HepG2 (cell line): ENCODE data around the gene RANGRF. TPM values are rescaled to one million over a fixed set of nuclear protein-coding genes. Genes with fewer than 3 reads are reported as not detected.
A peak's percentile ranks its signal among the peaks of the same experiment; 100 is the strongest.

Experiments used
- ATAC-seq: fragments of 200-7000 bp; cut with Tn5 transposase; 3 replicates; pipeline ENCODE4 v1.9.1; 2020; ENCODE audit warnings: mild to moderate bottlenecking, moderate library complexity
- BruUV-seq: library from RNA; stranded (reverse); fragments of 400-500 nt; replicated peaks from 2 replicates; lab custom pipeline; 2021; lab: Mats Ljungman, UMichigan
- CTCF ChIA-PET: fragments of 300-600 bp; formaldehyde crosslinking; extraction: SDS; loops from one replicate; lab custom pipeline; 2021; ENCODE audit warnings: low total read pairs, inconsistent platforms, low intra/inter-chr PET ratio; lab: Yijun Ruan, JAX
- POLR2A ChIA-PET: fragments of 350-600 bp; sonication (Branson Sonifier 250); formaldehyde crosslinking; loops from one replicate; lab custom pipeline; 2020; ENCODE audit warnings: antibody characterized with exemption, inconsistent platforms; lab: Yijun Ruan, JAX
- DNase-seq: peaks from one replicate; pipeline ENCODE4 v3.0.0-alpha.2; 2015; ENCODE audit warnings: low spot score
- FAIRE-seq: peaks from 3 replicates; lab custom pipeline; 2011; peaks lifted over from hg19 to GRCh38; lab: Jason Lieb, UNC
- H2AFZ ChIP-seq: one replicate; pipeline ENCODE4 v1.6.1; 2011; ENCODE audit warnings: low read length, inconsistent platforms
- H3K27ac ChIP-seq: fragments of 300-600 bp; 3 replicates; pipeline ENCODE4 v1.8.0; 2011; ENCODE audit warnings: mixed run types, mild to moderate bottlenecking, mixed read lengths, low read length, inconsistent platforms; ENCODE audit not compliant: insufficient read depth; ENCODE audit errors: extremely low read length
- H3K27me3 ChIP-seq, 2 experiments: fragments of 200-600 bp in 1 of 2; 2 replicates in 1 of 2; 3 replicates in 1 of 2; pipeline versions ENCODE4 v1.6.0 to v1.8.0; 2011; ENCODE audit warnings: low read length in 2 of 2, mild to moderate bottlenecking in 2 of 2, moderate library complexity in 2 of 2, inconsistent platforms in 1 of 2; ENCODE audit not compliant: insufficient read depth in 2 of 2, control insufficient read depth in 1 of 2
- H3K36me3 ChIP-seq, 2 experiments: fragments of 200-600 bp in 1 of 2; replicated peaks in 1 of 2; 2 replicates in 1 of 2; 3 replicates in 1 of 2; pipeline versions ENCODE4 v1.5.1 to v1.8.0; 2011; ENCODE audit warnings: low read length in 2 of 2, inconsistent platforms in 1 of 2; ENCODE audit not compliant: insufficient read depth in 2 of 2, control insufficient read depth in 1 of 2
- H3K4me1 ChIP-seq: 2 replicates; pipeline ENCODE4 v1.5.1; 2012; ENCODE audit warnings: low read length, inconsistent platforms; ENCODE audit not compliant: insufficient read depth
- H3K4me2 ChIP-seq: 2 replicates; pipeline ENCODE4 v1.6.0; 2011; ENCODE audit warnings: low read depth, low read length, inconsistent platforms
- H3K4me3 ChIP-seq, 3 experiments: fragments of 200-600 bp in 1 of 3; sonication (generic), shearing (Covaris generic) in 1 of 3; replicated peaks in 1 of 3; 2 replicates each; pipeline ENCODE4 v1.5.1; 2011 to 2016; ENCODE audit warnings: low read length in 3 of 3, inconsistent platforms in 2 of 3, low read depth in 2 of 3, mild to moderate bottlenecking in 2 of 3, control low read depth in 1 of 3, mixed read lengths in 1 of 3; ENCODE audit not compliant: insufficient read depth in 1 of 3
- H3K79me2 ChIP-seq: one replicate; pipeline ENCODE4 v1.6.1; 2011; ENCODE audit warnings: low read length, inconsistent platforms; ENCODE audit not compliant: insufficient read depth
- H3K9ac ChIP-seq: 2 replicates; pipeline ENCODE4 v1.6.0; 2011; ENCODE audit warnings: mild to moderate bottlenecking, low read depth, low read length, inconsistent platforms; ENCODE audit not compliant: insufficient read depth
- H3K9me3 ChIP-seq: 2 replicates; pipeline ENCODE4 v1.5.1; 2012; ENCODE audit warnings: mild to moderate bottlenecking, low read length
- H4K20me1 ChIP-seq: 2 replicates; pipeline ENCODE4 v1.6.0; 2011; ENCODE audit warnings: inconsistent platforms, mild to moderate bottlenecking, low read length, moderate library complexity; ENCODE audit not compliant: insufficient read depth
- ARID4A ChIP-seq: sonication (generic); formaldehyde crosslinking; IDR thresholded peaks from 2 replicates; pipeline ENCODE4 v1.5.0; 2020; ENCODE audit warnings: mild to moderate bottlenecking, missing genetic modification reagents, borderline replicate concordance
- BRD4 ChIP-seq: sonication (generic); formaldehyde crosslinking; IDR thresholded peaks from 2 replicates; pipeline ENCODE4 v1.4.0; 2020; ENCODE audit warnings: missing genetic modification reagents
- HES4 ChIP-seq: sonication (generic); formaldehyde crosslinking; IDR thresholded peaks from 2 replicates; pipeline ENCODE4 v1.9.0; 2021; ENCODE audit warnings: mild to moderate bottlenecking, missing genetic modification reagents, borderline replicate concordance
- HOXA5 ChIP-seq: sonication (generic); formaldehyde crosslinking; IDR thresholded peaks from 2 replicates; pipeline ENCODE4 v1.4.0; 2020; ENCODE audit warnings: missing genetic modification reagents
- IRF1 ChIP-seq: sonication (generic); formaldehyde crosslinking; IDR thresholded peaks from 2 replicates; pipeline ENCODE4 v1.4.0; 2020; ENCODE audit warnings: low read depth, mild to moderate bottlenecking, missing genetic modification reagents
- KAT8 ChIP-seq: IDR thresholded peaks from 2 replicates; pipeline ENCODE4 v1.6.1; 2016; ENCODE audit warnings: missing genetic modification reagents, missing compliant biosample characterization
- MXI1 ChIP-seq: IDR thresholded peaks from 3 replicates; pipeline ENCODE4 v1.6.1; 2012; ENCODE audit warnings: low read depth, low read length, inconsistent platforms, borderline replicate concordance
- NFYB ChIP-seq: sonication (generic); formaldehyde crosslinking; IDR thresholded peaks from 2 replicates; pipeline ENCODE4 v1.4.0; 2020; ENCODE audit warnings: missing genetic modification reagents
- NONO ChIP-seq, 2 experiments: fragments of 450-650 bp in 1 of 2; sonication (generic) in 1 of 2; formaldehyde crosslinking in 1 of 2; IDR thresholded peaks in 1 of 2; conservative IDR thresholded peaks in 1 of 2; 2 replicates each; pipeline versions ENCODE4 v1.6.1 to v1.8.0; 2017 to 2022; ENCODE audit warnings: mild to moderate bottlenecking in 1 of 2, missing genetic modification reagents in 1 of 2, moderate library complexity in 1 of 2
- RBM22 ChIP-seq: fragments of 200-400 bp; formaldehyde crosslinking; optimal IDR thresholded peaks from 2 replicates; pipeline ENCODE3; 2017; ENCODE audit warnings: mild to moderate bottlenecking, low read length, moderate library complexity
- SMARCE1 ChIP-seq: fragments of 450-650 bp; IDR thresholded peaks from 2 replicates; pipeline ENCODE4 v1.6.1; 2017; ENCODE audit warnings: borderline replicate concordance
- SMYD3 ChIP-seq: sonication (generic); formaldehyde crosslinking; IDR thresholded peaks from 2 replicates; pipeline ENCODE4 v1.8.1; 2023; ENCODE audit warnings: mild to moderate bottlenecking, missing genetic modification reagents
- SP5 ChIP-seq: IDR thresholded peaks from 2 replicates; pipeline ENCODE4 v1.6.1; 2016; ENCODE audit warnings: low read depth, borderline replicate concordance
- TEF ChIP-seq: sonication (generic); formaldehyde crosslinking; IDR thresholded peaks from 2 replicates; pipeline ENCODE4 v1.5.0; 2020; ENCODE audit warnings: missing genetic modification reagents
- ZFP37 ChIP-seq: sonication (generic); formaldehyde crosslinking; IDR thresholded peaks from 2 replicates; pipeline ENCODE4 v1.4.0; 2020; ENCODE audit warnings: missing genetic modification reagents, borderline replicate concordance
- ZNF557 ChIP-seq: sonication (generic); formaldehyde crosslinking; IDR thresholded peaks from 2 replicates; pipeline ENCODE4 v1.4.0; 2020; ENCODE audit warnings: missing genetic modification reagents
- ZNF782 ChIP-seq: sonication (generic); formaldehyde crosslinking; IDR thresholded peaks from 2 replicates; pipeline ENCODE4 v1.4.0; 2020; ENCODE audit warnings: missing genetic modification reagents, mild to moderate bottlenecking, borderline replicate concordance
- ZSCAN25 ChIP-seq: sonication (generic); formaldehyde crosslinking; IDR thresholded peaks from 2 replicates; pipeline ENCODE4 v1.8.0; 2022; ENCODE audit warnings: mild to moderate bottlenecking, missing genetic modification reagents
- WGBS: methylation state at CpG from one replicate; pipeline ENCODE4 v1.1.6; 2017; ENCODE audit warnings: low lambda C conversion rate; 5-methylcytosine and 5-hydroxymethylcytosine counted together
- in situ Hi-C: cut with HindIII; loops from 2 replicates; pipeline ENCODE4 v1.10.0; 2017; ENCODE audit warnings: low pct_unique_long_range_greater_than_20kb; ENCODE audit not compliant: extremely low pct_ligation_motif_present
- intact Hi-C: fragments of 100-400 bp; cut with micrococcal nuclease; formaldehyde crosslinking; loops from one replicate; pipeline ENCODE4 v1.10.0; 2022; ENCODE audit not compliant: unreplicated experiment
- polyA plus RNA-seq, 8 experiments: library from polyadenylated mRNA; depleted of rRNA in 3 of 8; stranded (reverse) in 7 of 8; unstranded in 1 of 8; fragments of >200 nt; fragmentation: Illumina TruSeq in 4 of 8; extraction: Trizol in 4 of 8; gene quantifications; 2 replicates each; pipeline versions ENCODE4 v1.2.1 to v1.2.3, GENCODE V29; 2011 to 2016; ENCODE audit warnings: low read depth in 4 of 8, missing spikeins in 1 of 8, mixed read lengths in 1 of 8; ENCODE audit not compliant: insufficient read depth in 1 of 8
- total RNA-seq, 5 experiments: library from RNA; depleted of rRNA; stranded (reverse); fragments of >200 nt; fragmentation: Illumina TruSeq; extraction: Trizol; gene quantifications; 2 replicates each; pipeline ENCODE4 v1.2.3, GENCODE V29; 2016; ENCODE audit warnings: low read depth in 1 of 5

The RANGRF gene
- total and polyA plus RNA-seq, 2 of the 13 experiments (the other 11 are each of a cell fraction or from before 2014, with no cell fraction given): 18.6 to 40.7 TPM

GRCh38 chr17:8289103-8289397 is 580 bp downstream of the RANGRF start:
- ATAC-seq: no peak; the same call in 1 of the 3 replicates
- Histone ChIP-seq H3K4me3 (peak overlapping the region; percentile 76 to 86 (median 78)), H3K79me2 (peaks cover 3% of the 10 kb centered on the region), H3K27me3 (no peaks in the 10 kb centered on the region), H3K4me1 (peaks cover 62% of the 10 kb centered on the region), H3K4me2 (peak overlapping the region; percentile 90), H3K9me3 (no peaks in the 10 kb centered on the region), H3K36me3 (no peaks in the 10 kb centered on the region), H2AFZ (no peak overlapping the region), H4K20me1 (no peaks in the 10 kb centered on the region), H3K9ac (peak overlapping the region; percentile 77), H3K27ac (peak overlapping the region; percentile 76)
- 20% methylated on average over 1 of the region's 17 CpGs for WGBS
- intact Hi-C loops: no loop called here
- ChIA-PET POLR2A (interaction anchor here (0.7 to 2.3 kb wide), 15 partner anchors 12 to 342 kb away, joined by 3 to 20 read pairs (median 4); partner anchors contain the start of genes CTC1, KRABD2, MYH10 and NDEL1), CTCF (no interaction called here)
- in situ Hi-C loops: loop anchor here (5.0 kb wide), 1 partner anchor 42 kb away; the partner anchor contains the start of genes CTC1 and PFAS
- no peak for TF ChIP-seq HOXA5 (CRISPR knock-in tag)
- TF ChIP-seq NFYB (CRISPR knock-in tag): 0 out of 2 replicates have a peak, but pooled peaks have one; percentile 17
- TF ChIP-seq ZSCAN25: 0 out of 2 replicates have a peak, but pooled peaks have one; percentile 2
- 0 out of 3 replicates have a peak, but pooled peaks have one; percentile 1 for TF ChIP-seq MXI1
- TF ChIP-seq SP5 (CRISPR knock-in tag): 0 out of 2 replicates have a peak, but pooled peaks have one; percentile 48
- no peak for TF ChIP-seq TEF (CRISPR knock-in tag)
- TF ChIP-seq ZNF557 (CRISPR knock-in tag): no peak
- TF ChIP-seq ARID4A: 0 out of 2 replicates have a peak, but pooled peaks have one; percentile 7
- TF ChIP-seq ZFP37 (CRISPR knock-in tag): 0 out of 2 replicates have a peak, but pooled peaks have one; percentile 28
- no peak for TF ChIP-seq IRF1 (CRISPR knock-in tag)
- TF ChIP-seq ZNF782: 0 out of 2 replicates have a peak, but pooled peaks have one; percentile 11
- 0 out of 2 replicates have a peak, but pooled peaks have one; percentile 10 for TF ChIP-seq BRD4 (CRISPR knock-in tag)
- TF ChIP-seq HES4 (CRISPR knock-in tag): no peak
- no peak for TF ChIP-seq KAT8 (CRISPR knock-in tag)
- TF ChIP-seq NONO (IDR thresholded peaks at IDR 0.05): no peak
- no peak for TF ChIP-seq NONO (CRISPR knock-in tag; conservative IDR thresholded peaks at IDR 0.05)
- TF ChIP-seq SMYD3 (CRISPR knock-in tag): no peak
- no peak for TF ChIP-seq SMARCE1
- TF ChIP-seq RBM22: no peak
- no TSS peak for BruUV-seq
- no peak for FAIRE-seq
- DNase-seq: no peak
